IMR-90 (cell line): ENCODE measurements around the gene CLEC7A. TPM values are rescaled to one million over a fixed set of nuclear protein-coding genes. Genes with fewer than 3 reads are reported as not detected.

Experiments used
- ATAC-seq: fragments of 200-7000 bp; cut with Tn5 transposase; 2 replicates; pipeline ENCODE4 v1.9.1; 2020; ENCODE audit warnings: low read depth, mild to moderate bottlenecking, moderate library complexity
- BruUV-seq: library from RNA; stranded (reverse); fragments of 400-500 nt; replicated peaks from 2 replicates; lab custom pipeline; 2021; lab: Mats Ljungman, UMichigan
- CTCF ChIA-PET: fragments of 300-600 bp; formaldehyde crosslinking; extraction: SDS; loops from one replicate; lab custom pipeline; 2021; ENCODE audit warnings: antibody characterized with exemption; lab: Yijun Ruan, JAX
- POLR2A ChIA-PET: fragments of 300-600 bp; sonication (Branson Sonifier 250); formaldehyde crosslinking; loops from one replicate; lab custom pipeline; 2022; ENCODE audit warnings: antibody characterized with exemption; ENCODE audit not compliant: unreplicated experiment; lab: Charles Lee
- DNase-seq: peaks from one replicate; pipeline ENCODE4 v3.0.0; 2013
- H2AFZ ChIP-seq: replicated peaks from 2 replicates; pipeline ENCODE3; 2013; ENCODE audit warnings: low read length, mild to moderate bottlenecking; ENCODE audit not compliant: poor library complexity
- H2AK5ac ChIP-seq: 2 replicates; pipeline ENCODE4 v1.6.1; 2013; ENCODE audit warnings: low read depth, low read length, inconsistent platforms
- H2AK9ac ChIP-seq: replicated peaks from 2 replicates; pipeline ENCODE3; 2013; ENCODE audit warnings: mild to moderate bottlenecking, low read depth, low read length, moderate library complexity; ENCODE audit not compliant: poor library complexity
- H2BK120ac ChIP-seq: 2 replicates; pipeline ENCODE4 v1.6.1; 2013; ENCODE audit warnings: low read depth, low read length, inconsistent platforms
- H2BK15ac ChIP-seq: 3 replicates; pipeline ENCODE4 v1.6.1; 2013; ENCODE audit warnings: low read depth, low read length, inconsistent platforms
- H2BK20ac ChIP-seq: 2 replicates; pipeline ENCODE4 v1.6.1; 2013; ENCODE audit warnings: low read depth, mild to moderate bottlenecking, inconsistent platforms, low read length, moderate library complexity
- H2BK5ac ChIP-seq: 2 replicates; pipeline ENCODE4 v1.6.1; 2013; ENCODE audit warnings: mild to moderate bottlenecking, low read depth, low read length, inconsistent platforms; ENCODE audit not compliant: poor library complexity, severe bottlenecking
- H3K14ac ChIP-seq: replicated peaks from 2 replicates; pipeline ENCODE4 v1.6.1; 2013; ENCODE audit warnings: low read depth, low read length, inconsistent platforms
- H3K18ac ChIP-seq: 2 replicates; pipeline ENCODE4 v1.6.1; 2013; ENCODE audit warnings: low read depth, low read length, control low read depth
- H3K23ac ChIP-seq: 2 replicates; pipeline ENCODE4 v1.6.1; 2013; ENCODE audit warnings: low read depth, low read length, inconsistent platforms
- H3K27ac ChIP-seq: 2 replicates; pipeline ENCODE4 v1.5.1; 2013; ENCODE audit warnings: mild to moderate bottlenecking, control low read depth, low read length; ENCODE audit not compliant: insufficient read depth
- H3K27me3 ChIP-seq: 2 replicates; pipeline ENCODE4 v1.6.1; 2013; ENCODE audit warnings: low read length; ENCODE audit not compliant: control insufficient read depth, insufficient read depth
- H3K36me3 ChIP-seq: 2 replicates; pipeline ENCODE4 v1.6.1; 2013; ENCODE audit warnings: low read length, mixed read lengths; ENCODE audit not compliant: control insufficient read depth, insufficient read depth
- H3K4ac ChIP-seq: 2 replicates; pipeline ENCODE4 v1.6.1; 2013; ENCODE audit warnings: low read depth, low read length, inconsistent platforms
- H3K4me1 ChIP-seq: 2 replicates; pipeline ENCODE4 v1.6.1; 2013; ENCODE audit warnings: low read length, mixed read lengths; ENCODE audit not compliant: control insufficient read depth, insufficient read depth
- H3K4me2 ChIP-seq: 2 replicates; pipeline ENCODE4 v1.6.1; 2013; ENCODE audit warnings: low read depth, mild to moderate bottlenecking, control low read depth, low read length, moderate library complexity
- H3K4me3 ChIP-seq: 2 replicates; pipeline ENCODE4 v1.5.1; 2013; ENCODE audit warnings: low read depth, mild to moderate bottlenecking, control low read depth, low read length, moderate library complexity; ENCODE audit not compliant: insufficient read depth
- H3K56ac ChIP-seq: 2 replicates; pipeline ENCODE4 v1.6.1; 2013; ENCODE audit warnings: low read length, inconsistent platforms; ENCODE audit not compliant: insufficient read depth; ENCODE audit errors: extremely low read depth
- H3K79me1 ChIP-seq, 2 experiments: 2 replicates each; pipeline ENCODE4 v1.6.1; 2013; ENCODE audit warnings: low read length in 2 of 2, inconsistent platforms in 1 of 2, low read depth in 1 of 2
- H3K9ac ChIP-seq: 2 replicates; pipeline ENCODE4 v1.6.1; 2013; ENCODE audit warnings: low read depth, low read length, control low read depth
- H3K9me1 ChIP-seq: 2 replicates; pipeline ENCODE4 v1.6.1; 2013; ENCODE audit warnings: low read length, inconsistent platforms; ENCODE audit not compliant: insufficient read depth
- H3K9me3 ChIP-seq: 2 replicates; pipeline ENCODE4 v1.6.1; 2013; ENCODE audit warnings: low read length; ENCODE audit not compliant: control insufficient read depth, insufficient read depth
- H4K20me1 ChIP-seq: 2 replicates; pipeline ENCODE4 v1.6.1; 2013; ENCODE audit warnings: low read length, inconsistent platforms; ENCODE audit not compliant: insufficient read depth
- H4K5ac ChIP-seq: 2 replicates; pipeline ENCODE4 v1.6.1; 2013; ENCODE audit warnings: mild to moderate bottlenecking, low read depth, low read length, control low read depth
- H4K8ac ChIP-seq, 2 experiments: 2 replicates each; pipeline ENCODE4 v1.6.1; 2013; ENCODE audit warnings: low read depth in 2 of 2, low read length in 2 of 2, control low read depth in 1 of 2, inconsistent platforms in 1 of 2
- H4K91ac ChIP-seq: 2 replicates; pipeline ENCODE4 v1.6.1; 2013; ENCODE audit warnings: low read depth, low read length, inconsistent platforms; ENCODE audit not compliant: insufficient read depth
- BHLHE40 ChIP-seq: fragments of 150-350 bp; IDR thresholded peaks from 2 replicates; pipeline ENCODE4 v1.6.1; 2016; ENCODE audit warnings: mild to moderate bottlenecking, low read depth, low read length
- CEBPB ChIP-seq: IDR thresholded peaks from 2 replicates; pipeline ENCODE4 v1.6.1; 2012; ENCODE audit warnings: low read depth, low read length, improper control_type of control experiment
- CHD1 ChIP-seq: IDR thresholded peaks from 2 replicates; pipeline ENCODE4 v1.6.1; 2012; ENCODE audit warnings: low read depth, low read length, improper control_type of control experiment
- FOS ChIP-seq: fragments of 150-350 bp; IDR thresholded peaks from 2 replicates; pipeline ENCODE4 v1.6.1; 2016; ENCODE audit warnings: low read depth, low read length
- MAFK ChIP-seq: IDR thresholded peaks from 2 replicates; pipeline ENCODE4 v1.6.1; 2012; ENCODE audit warnings: low read depth, low read length, improper control_type of control experiment
- MAZ ChIP-seq: IDR thresholded peaks from 2 replicates; pipeline ENCODE4 v1.6.1; 2012; ENCODE audit warnings: low read depth, mild to moderate bottlenecking, low read length, improper control_type of control experiment, moderate library complexity, borderline replicate concordance
- MXI1 ChIP-seq: IDR thresholded peaks from 2 replicates; pipeline ENCODE4 v1.6.1; 2012; ENCODE audit warnings: low read depth, mild to moderate bottlenecking, low read length, moderate library complexity, borderline replicate concordance
- NFE2L2 ChIP-seq: fragments of 150-350 bp; IDR thresholded peaks from 2 replicates; pipeline ENCODE4 v1.6.1; 2016; ENCODE audit warnings: low read depth, mild to moderate bottlenecking, low read length
- POLR2A ChIP-seq: IDR thresholded peaks from 2 replicates; pipeline ENCODE4 v1.6.1; 2012; ENCODE audit warnings: mild to moderate bottlenecking, low read depth, low read length
- RAD21 ChIP-seq: IDR thresholded peaks from 2 replicates; pipeline ENCODE4 v1.6.1; 2012; ENCODE audit warnings: low read length, improper control_type of control experiment
- RCOR1 ChIP-seq: IDR thresholded peaks from 2 replicates; pipeline ENCODE4 v1.6.1; 2012; ENCODE audit warnings: mild to moderate bottlenecking, low read length, improper control_type of control experiment; ENCODE audit not compliant: insufficient replicate concordance
- RFX5 ChIP-seq: IDR thresholded peaks from 2 replicates; pipeline ENCODE4 v1.8.0; 2012; ENCODE audit warnings: low read depth, mild to moderate bottlenecking, low read length, moderate library complexity
- SMC3 ChIP-seq: fragments of 150-350 bp; IDR thresholded peaks from 2 replicates; pipeline ENCODE4 v1.6.1; 2016; ENCODE audit warnings: low read depth, mild to moderate bottlenecking, antibody characterized with exemption, low read length, moderate library complexity
- WGBS, 2 experiments: methylation state at CpG; one replicate each; pipeline versions ENCODE4 v1.1.5 to v1.1.7; 2013; ENCODE audit warnings: missing lambda C conversion rate in 2 of 2; ENCODE audit not compliant: insufficient read length in 1 of 2; ENCODE audit errors: extremely low coverage in 2 of 2; 5-methylcytosine and 5-hydroxymethylcytosine counted together
- dilution Hi-C: fragments of 300-500 bp; cut with HindIII; formaldehyde crosslinking; loops from one replicate; pipeline ENCODE4 v1.14.3; 2018; ENCODE audit warnings: low sequenced_read_pairs; ENCODE audit not compliant: unreplicated experiment
- in situ Hi-C: fragments of 300-500 bp; cut with MboI; formaldehyde crosslinking; loops from 3 replicates; pipeline ENCODE4 v1.14.3; 2019; ENCODE audit warnings: low sequenced_read_pairs, inconsistent platforms, mixed read lengths
- intact Hi-C: fragments of 100-400 bp; cut with micrococcal nuclease; formaldehyde crosslinking; loops from 2 replicates; pipeline ENCODE4 v1.10.0; 2022
- polyA plus RNA-seq, 3 experiments: library from polyadenylated mRNA; depleted of rRNA; stranded (reverse); fragments of >200 nt; gene quantifications; 2 replicates each; pipeline ENCODE4 v1.2.3, GENCODE V29; 2012; ENCODE audit warnings: low replicate concordance in 1 of 3
- total RNA-seq: library from RNA; depleted of rRNA; stranded (reverse); fragments of >200 nt; gene quantifications from 2 replicates; pipeline ENCODE4 v1.2.3, GENCODE V29; 2012
- TF ChIP-seq, protein P1 (sequence below): fragments of 150-350 bp; IDR thresholded peaks from 2 replicates; pipeline ENCODE4 v1.6.1; 2017; ENCODE audit warnings: mild to moderate bottlenecking, antibody characterized with exemption, low read length, low read depth
- TF ChIP-seq, protein P2 (sequence below): fragments of 150-350 bp; IDR thresholded peaks from 2 replicates; pipeline ENCODE4 v1.6.1; 2016; ENCODE audit warnings: low read depth, mild to moderate bottlenecking, low read length, moderate library complexity, borderline replicate concordance

CLEC7A gene
- total and polyA plus RNA-seq, 2 of the 4 experiments (the other 2 are of a cell fraction) = not detected

DNA sequence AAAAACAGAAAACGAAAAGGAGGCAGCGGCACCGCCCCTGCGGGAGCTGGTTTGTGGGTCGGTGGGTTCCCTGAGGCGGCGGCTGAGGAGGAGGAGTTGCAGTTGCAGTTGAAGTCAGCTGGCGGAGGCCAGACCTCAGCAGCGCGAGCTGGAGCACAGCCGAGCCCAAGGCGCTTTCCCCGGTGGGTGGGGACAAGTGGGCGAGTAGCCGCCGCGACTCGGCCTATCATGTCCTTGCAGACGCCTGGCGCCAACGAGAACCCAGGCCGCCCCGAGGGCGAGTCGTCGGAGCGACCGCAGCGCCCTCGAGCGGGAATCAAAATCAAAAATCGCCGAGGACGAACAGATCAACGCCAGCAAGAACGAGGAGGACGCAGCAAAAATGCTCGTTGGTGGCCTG is 18.5 kb downstream of the CLEC7A start:
- DNase-seq (no peak), ATAC-seq (no peak)
- peaks cover 3% of the 10 kb centered on the region for H3K9me3 ChIP-seq
- H4K8ac ChIP-seq = no peak overlapping the region
- no peaks in the 10 kb centered on the region for H3K36me3 ChIP-seq
- H3K79me1 ChIP-seq = no peaks in the 10 kb centered on the region
- no peak overlapping the region for H2AK5ac ChIP-seq
- H3K56ac ChIP-seq = no peak overlapping the region
- no TSS peak for BruUV-seq
- no peak overlapping the region for H2BK20ac ChIP-seq
- in situ Hi-C loops = no loop called here
- no peak overlapping the region for H3K4me3 ChIP-seq
- H3K4me2 ChIP-seq = no peak overlapping the region
- no peak overlapping the region for H3K14ac ChIP-seq
- intact Hi-C loops = no loop called here
- H4K5ac ChIP-seq = no peak overlapping the region
- H3K27ac ChIP-seq = no peak overlapping the region
- dilution Hi-C loops = no loop called here
- no peak overlapping the region for H3K23ac ChIP-seq
- TF ChIP-seq MAZ = no peak
- no peak for TF ChIP-seq RFX5
- TF ChIP-seq NFE2L2 = no peak
- TF ChIP-seq POLR2A = no peak
- no peak for TF ChIP-seq MAFK
- TF ChIP-seq, protein P1, sequence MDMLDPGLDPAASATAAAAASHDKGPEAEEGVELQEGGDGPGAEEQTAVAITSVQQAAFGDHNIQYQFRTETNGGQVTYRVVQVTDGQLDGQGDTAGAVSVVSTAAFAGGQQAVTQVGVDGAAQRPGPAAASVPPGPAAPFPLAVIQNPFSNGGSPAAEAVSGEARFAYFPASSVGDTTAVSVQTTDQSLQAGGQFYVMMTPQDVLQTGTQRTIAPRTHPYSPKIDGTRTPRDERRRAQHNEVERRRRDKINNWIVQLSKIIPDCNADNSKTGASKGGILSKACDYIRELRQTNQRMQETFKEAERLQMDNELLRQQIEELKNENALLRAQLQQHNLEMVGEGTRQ = no peak
- TF ChIP-seq RAD21 = no peak
- no peak for TF ChIP-seq MXI1
- TF ChIP-seq CHD1 = no peak
- TF ChIP-seq, protein P2, sequence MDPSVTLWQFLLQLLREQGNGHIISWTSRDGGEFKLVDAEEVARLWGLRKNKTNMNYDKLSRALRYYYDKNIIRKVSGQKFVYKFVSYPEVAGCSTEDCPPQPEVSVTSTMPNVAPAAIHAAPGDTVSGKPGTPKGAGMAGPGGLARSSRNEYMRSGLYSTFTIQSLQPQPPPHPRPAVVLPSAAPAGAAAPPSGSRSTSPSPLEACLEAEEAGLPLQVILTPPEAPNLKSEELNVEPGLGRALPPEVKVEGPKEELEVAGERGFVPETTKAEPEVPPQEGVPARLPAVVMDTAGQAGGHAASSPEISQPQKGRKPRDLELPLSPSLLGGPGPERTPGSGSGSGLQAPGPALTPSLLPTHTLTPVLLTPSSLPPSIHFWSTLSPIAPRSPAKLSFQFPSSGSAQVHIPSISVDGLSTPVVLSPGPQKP = no peak
- no peak for TF ChIP-seq FOS
- TF ChIP-seq SMC3 = no peak
- TF ChIP-seq CEBPB = no peak
- TF ChIP-seq BHLHE40 = no peak
- TF ChIP-seq RCOR1 = no peak
- H3K9me1 ChIP-seq = no peaks in the 10 kb centered on the region
- no peaks in the 10 kb centered on the region for H3K4me1 ChIP-seq
- ChIA-PET POLR2A (no interaction called here), CTCF (no interaction called here)
- no peak overlapping the region for H4K91ac ChIP-seq
- no peak overlapping the region for H3K9ac ChIP-seq
- H2AFZ ChIP-seq = no peak overlapping the region
- H2BK15ac ChIP-seq = no peak overlapping the region
- WGBS, 2 experiments = 90% methylated on average over 31 of the region's 38 CpGs; no CpG with 5 or more reads in 1 of the 2 experiments
- H2BK120ac ChIP-seq = no peak overlapping the region
- no peaks in the 10 kb centered on the region for H4K20me1 ChIP-seq
- H3K18ac ChIP-seq = no peak overlapping the region
- H2AK9ac ChIP-seq = no peak overlapping the region
- H3K4ac ChIP-seq = no peak overlapping the region
- H3K27me3 ChIP-seq = no peaks in the 10 kb centered on the region
- H2BK5ac ChIP-seq = no peak overlapping the region
